ENCODE data around the gene TUB. TPM values are rescaled to one million over a fixed set of nuclear protein-coding genes. Genes with fewer than 3 reads are reported as not detected.

The TUB gene
- total RNA-seq, 1 experiment from 2014 or later, result 0.39 TPM

DNA sequence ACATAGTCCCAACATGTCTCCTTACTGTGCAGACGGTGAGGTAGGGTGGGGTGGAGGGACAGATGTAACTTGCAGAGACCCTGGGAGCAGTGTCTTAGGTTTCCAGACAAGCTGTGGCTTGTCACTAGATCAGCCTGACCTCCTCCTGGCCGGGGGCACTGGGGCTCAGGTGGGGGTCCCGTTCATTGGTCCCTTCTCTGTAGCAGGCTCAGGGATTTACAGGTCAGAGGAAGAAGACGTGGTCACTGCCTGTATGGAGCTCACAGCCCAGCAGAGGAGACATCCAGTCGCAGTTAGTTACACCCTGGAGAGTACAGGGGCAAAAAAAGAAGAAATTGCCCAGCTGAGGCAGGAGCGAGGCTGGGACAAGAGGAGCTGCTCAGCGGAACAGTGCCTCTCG, 22.0 kb upstream of the TUB start:
- ChIA-PET POLR2A (ENCODE audit: low non-redundant PET) (no interaction called here), CTCF (no interaction called here)
- Histone ChIP-seq H3K27me3 (replicated peaks; ENCODE audit: insufficient read depth, low read depth, low read length, poor library complexity) (no peaks in the 10 kb centered on the region), H3K27ac (ENCODE audit: low read depth, low read length, poor library complexity, severe bottlenecking) (no peak overlapping the region), H3K9me3 (ENCODE audit: low read depth, low read length, poor library complexity, severe bottlenecking) (no peaks in the 10 kb centered on the region), H3K4me3 (ENCODE audit: low read depth, low read length, poor library complexity, severe bottlenecking) (no peak overlapping the region), H3K36me3 (ENCODE audit: insufficient read depth, low read length, poor library complexity, severe bottlenecking) (no peaks in the 10 kb centered on the region), H3K4me1 (ENCODE audit: insufficient read depth, low read length, poor library complexity, severe bottlenecking) (no peaks in the 10 kb centered on the region)
- TF ChIP-seq EZH2 (IDR thresholded peaks at IDR 0.05; ENCODE audit: borderline replicate concordance, low read depth, low read length, poor library complexity, severe bottlenecking), result no peak
- TF ChIP-seq, protein P1, sequence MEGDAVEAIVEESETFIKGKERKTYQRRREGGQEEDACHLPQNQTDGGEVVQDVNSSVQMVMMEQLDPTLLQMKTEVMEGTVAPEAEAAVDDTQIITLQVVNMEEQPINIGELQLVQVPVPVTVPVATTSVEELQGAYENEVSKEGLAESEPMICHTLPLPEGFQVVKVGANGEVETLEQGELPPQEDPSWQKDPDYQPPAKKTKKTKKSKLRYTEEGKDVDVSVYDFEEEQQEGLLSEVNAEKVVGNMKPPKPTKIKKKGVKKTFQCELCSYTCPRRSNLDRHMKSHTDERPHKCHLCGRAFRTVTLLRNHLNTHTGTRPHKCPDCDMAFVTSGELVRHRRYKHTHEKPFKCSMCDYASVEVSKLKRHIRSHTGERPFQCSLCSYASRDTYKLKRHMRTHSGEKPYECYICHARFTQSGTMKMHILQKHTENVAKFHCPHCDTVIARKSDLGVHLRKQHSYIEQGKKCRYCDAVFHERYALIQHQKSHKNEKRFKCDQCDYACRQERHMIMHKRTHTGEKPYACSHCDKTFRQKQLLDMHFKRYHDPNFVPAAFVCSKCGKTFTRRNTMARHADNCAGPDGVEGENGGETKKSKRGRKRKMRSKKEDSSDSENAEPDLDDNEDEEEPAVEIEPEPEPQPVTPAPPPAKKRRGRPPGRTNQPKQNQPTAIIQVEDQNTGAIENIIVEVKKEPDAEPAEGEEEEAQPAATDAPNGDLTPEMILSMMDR (conservative IDR thresholded peaks at IDR 0.05; ENCODE audit: low read depth, low read length), result no peak
- DNase-seq (ENCODE audit: low spot score), result no peak
- intact Hi-C loops (cut with micrococcal nuclease; ENCODE audit: unreplicated experiment), result no loop called here
- no TSS peak for BruUV-seq (replicated peaks)

DNA sequence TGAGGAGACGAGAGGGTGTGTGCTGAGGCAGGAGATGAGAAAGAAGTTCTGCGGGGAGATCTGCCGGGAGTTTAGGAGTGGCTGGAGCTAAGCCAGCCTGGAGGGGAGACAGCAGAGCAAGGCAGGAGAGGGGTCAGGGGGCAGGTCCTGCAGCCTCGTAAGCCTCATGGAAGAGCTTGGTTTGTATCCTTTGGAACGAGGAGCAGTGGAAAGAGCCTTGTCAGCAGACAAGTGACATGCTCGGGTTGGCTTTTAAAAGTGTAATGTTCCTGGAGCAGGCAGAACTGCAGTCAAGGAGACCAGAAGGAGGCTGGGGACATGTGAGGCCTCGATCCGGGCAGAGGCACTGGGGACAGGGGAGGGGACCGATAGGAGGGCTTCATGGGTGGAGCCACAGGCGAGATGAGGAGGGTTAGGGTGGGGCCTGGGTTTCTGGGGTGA, 21.4 kb upstream of the TUB start:
- no peaks in the 10 kb centered on the region for H3K27me3 ChIP-seq (replicated peaks; ENCODE audit: insufficient read depth, low read depth, low read length, poor library complexity)
- H3K4me3 ChIP-seq (ENCODE audit: low read depth, low read length, poor library complexity, severe bottlenecking), result no peak overlapping the region
- intact Hi-C loops (cut with micrococcal nuclease; ENCODE audit: unreplicated experiment), result no loop called here
- no peaks in the 10 kb centered on the region for H3K9me3 ChIP-seq (ENCODE audit: low read depth, low read length, poor library complexity, severe bottlenecking)
- POLR2A ChIA-PET (ENCODE audit: low non-redundant PET), result no interaction called here
- no peak for DNase-seq (ENCODE audit: low spot score)
- no peak for TF ChIP-seq EZH2 (IDR thresholded peaks at IDR 0.05; ENCODE audit: borderline replicate concordance, low read depth, low read length, poor library complexity, severe bottlenecking)
- TF ChIP-seq, protein P1 (conservative IDR thresholded peaks at IDR 0.05; ENCODE audit: low read depth, low read length), result no peak
- no peak overlapping the region for H3K27ac ChIP-seq (ENCODE audit: low read depth, low read length, poor library complexity, severe bottlenecking)
- no peaks in the 10 kb centered on the region for H3K36me3 ChIP-seq (ENCODE audit: insufficient read depth, low read length, poor library complexity, severe bottlenecking)
- BruUV-seq (replicated peaks), result no TSS peak
- no peaks in the 10 kb centered on the region for H3K4me1 ChIP-seq (ENCODE audit: insufficient read depth, low read length, poor library complexity, severe bottlenecking)
- CTCF ChIA-PET, result no interaction called here

DNA sequence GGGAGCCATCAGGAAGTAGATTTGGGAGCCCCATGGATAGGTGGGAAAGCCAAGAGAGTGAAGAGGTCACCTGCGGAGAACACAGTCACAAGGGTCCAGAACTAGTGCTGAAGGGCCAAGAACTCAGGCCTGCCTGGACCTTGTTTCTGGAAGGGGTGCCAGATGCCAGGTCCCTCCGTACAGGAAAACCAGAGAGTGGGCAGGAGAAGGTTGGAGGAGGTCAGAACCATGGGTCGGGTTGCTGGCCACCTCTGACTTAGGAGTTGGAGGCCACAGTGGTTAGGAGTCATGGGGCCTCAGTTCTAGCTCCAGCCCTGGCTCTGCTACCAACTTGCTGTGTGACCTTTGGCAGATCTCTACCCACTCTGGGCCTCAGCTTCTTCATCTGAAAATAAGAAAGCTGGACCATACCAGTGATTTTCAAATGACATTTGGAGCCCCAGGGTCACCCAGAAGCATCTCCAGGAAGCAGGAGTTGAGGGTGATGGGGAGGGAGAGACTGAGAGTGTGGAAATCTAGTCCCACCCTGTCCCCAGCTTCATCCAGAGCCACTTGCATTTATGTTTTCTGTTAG, 20.8 kb upstream of the TUB start:
- Histone ChIP-seq H3K4me3 (ENCODE audit: low read depth, low read length, poor library complexity, severe bottlenecking) (no peak overlapping the region), H3K9me3 (ENCODE audit: low read depth, low read length, poor library complexity, severe bottlenecking) (no peaks in the 10 kb centered on the region), H3K36me3 (ENCODE audit: insufficient read depth, low read length, poor library complexity, severe bottlenecking) (no peaks in the 10 kb centered on the region), H3K27me3 (replicated peaks; ENCODE audit: insufficient read depth, low read depth, low read length, poor library complexity) (no peaks in the 10 kb centered on the region), H3K4me1 (ENCODE audit: insufficient read depth, low read length, poor library complexity, severe bottlenecking) (no peaks in the 10 kb centered on the region), H3K27ac (ENCODE audit: low read depth, low read length, poor library complexity, severe bottlenecking) (no peak overlapping the region)
- no peak for TF ChIP-seq EZH2 (IDR thresholded peaks at IDR 0.05; ENCODE audit: borderline replicate concordance, low read depth, low read length, poor library complexity, severe bottlenecking)
- TF ChIP-seq, protein P1 (conservative IDR thresholded peaks at IDR 0.05; ENCODE audit: low read depth, low read length), result no peak
- ChIA-PET POLR2A (ENCODE audit: low non-redundant PET) (no interaction called here), CTCF (no interaction called here)
- no TSS peak for BruUV-seq (replicated peaks)
- no peak for DNase-seq (ENCODE audit: low spot score)
- intact Hi-C loops (cut with micrococcal nuclease; ENCODE audit: unreplicated experiment), result no loop called here

All from A673 (cell line).